ENCODE data around the gene ORMDL3. TPM values are rescaled to one million over a fixed set of nuclear protein-coding genes. Genes with fewer than 3 reads are reported as not detected.

Gene ORMDL3
- total and polyA plus RNA-seq, 10 of the 15 experiments (the other 5 are each of a cell fraction or from before 2014, with no cell fraction given) = 8.8 to 98.1 (median 49.9) TPM

DNA sequence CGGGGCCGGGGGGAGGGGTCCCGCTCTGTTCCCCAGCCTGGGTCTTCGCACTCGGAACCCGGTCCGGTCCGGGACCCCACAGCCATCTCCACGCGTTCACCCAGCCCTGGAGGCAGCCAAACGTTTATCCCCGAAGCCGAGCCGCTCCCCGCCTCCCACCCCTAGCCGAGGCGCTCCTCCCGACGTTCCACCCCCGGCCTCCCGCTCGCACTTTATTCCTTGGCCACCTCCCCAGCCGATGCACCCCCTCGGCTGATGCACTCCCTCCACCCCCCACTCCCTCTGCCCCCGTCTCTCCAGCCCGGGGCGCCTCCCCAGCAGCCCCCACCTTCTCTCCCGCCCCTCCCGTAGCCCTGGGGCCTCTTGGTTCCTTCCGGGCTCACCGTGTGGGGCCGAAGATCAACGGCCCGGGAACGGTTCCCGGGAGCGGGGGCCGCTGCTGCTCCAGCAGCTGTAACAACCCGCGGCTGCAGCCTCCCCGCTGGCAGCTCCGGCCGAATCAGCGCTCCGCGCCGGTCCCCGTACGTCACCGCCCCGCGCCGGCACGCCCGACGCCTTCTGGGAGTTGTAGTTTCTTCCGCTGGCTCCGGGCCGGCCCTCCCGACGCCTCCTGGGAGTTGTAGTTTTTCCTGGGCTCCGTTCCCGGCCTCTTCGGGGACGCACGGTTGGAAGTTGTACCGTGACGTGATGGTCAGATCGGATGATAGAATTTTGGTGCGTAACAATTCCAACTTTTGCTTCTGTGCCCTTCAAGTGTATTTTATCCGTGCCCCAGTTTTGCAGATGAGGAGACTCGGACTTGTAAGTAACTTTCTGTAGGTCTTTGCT is at the start of gene ORMDL3, which contains the start of gene LRRC3C (continued):
- peak; percentile 63 for TF ChIP-seq SUZ12 (IDR thresholded peaks at IDR 0.05; ENCODE audit: unreplicated experiment)
- TF ChIP-seq, protein P1, sequence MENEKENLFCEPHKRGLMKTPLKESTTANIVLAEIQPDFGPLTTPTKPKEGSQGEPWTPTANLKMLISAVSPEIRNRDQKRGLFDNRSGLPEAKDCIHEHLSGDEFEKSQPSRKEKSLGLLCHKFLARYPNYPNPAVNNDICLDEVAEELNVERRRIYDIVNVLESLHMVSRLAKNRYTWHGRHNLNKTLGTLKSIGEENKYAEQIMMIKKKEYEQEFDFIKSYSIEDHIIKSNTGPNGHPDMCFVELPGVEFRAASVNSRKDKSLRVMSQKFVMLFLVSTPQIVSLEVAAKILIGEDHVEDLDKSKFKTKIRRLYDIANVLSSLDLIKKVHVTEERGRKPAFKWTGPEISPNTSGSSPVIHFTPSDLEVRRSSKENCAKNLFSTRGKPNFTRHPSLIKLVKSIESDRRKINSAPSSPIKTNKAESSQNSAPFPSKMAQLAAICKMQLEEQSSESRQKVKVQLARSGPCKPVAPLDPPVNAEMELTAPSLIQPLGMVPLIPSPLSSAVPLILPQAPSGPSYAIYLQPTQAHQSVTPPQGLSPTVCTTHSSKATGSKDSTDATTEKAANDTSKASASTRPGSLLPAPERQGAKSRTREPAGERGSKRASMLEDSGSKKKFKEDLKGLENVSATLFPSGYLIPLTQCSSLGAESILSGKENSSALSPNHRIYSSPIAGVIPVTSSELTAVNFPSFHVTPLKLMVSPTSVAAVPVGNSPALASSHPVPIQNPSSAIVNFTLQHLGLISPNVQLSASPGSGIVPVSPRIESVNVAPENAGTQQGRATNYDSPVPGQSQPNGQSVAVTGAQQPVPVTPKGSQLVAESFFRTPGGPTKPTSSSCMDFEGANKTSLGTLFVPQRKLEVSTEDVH (IDR thresholded peaks at IDR 0.05; ENCODE audit: low read depth, partially characterized antibody) = peak; percentile 37
- no peak for TF ChIP-seq CHD4 (IDR thresholded peaks at IDR 0.05)
- no peak for TF ChIP-seq SREBF2 (IDR thresholded peaks at IDR 0.05; ENCODE audit: low read length)
- peak; percentile 100 for TF ChIP-seq IKZF1 (conservative IDR thresholded peaks at IDR 0.05)
- no peak for TF ChIP-seq STAT3 (IDR thresholded peaks at IDR 0.05; ENCODE audit: low read depth, low read length)
- no peak for TF ChIP-seq MTA2 (IDR thresholded peaks at IDR 0.05; ENCODE audit: low read depth)
- no peak for TF ChIP-seq HDGF (IDR thresholded peaks at IDR 0.05)
- TF ChIP-seq ATF7 (IDR thresholded peaks at IDR 0.05; ENCODE audit: low read depth) = no peak; the same call in none of the 2 replicates
- TF ChIP-seq CBX3 (IDR thresholded peaks at IDR 0.05; ENCODE audit: borderline replicate concordance, low read depth) = no peak

Data from GM12878 (cell line).